Lung (tissue), 12 donors: ENCODE measurements around the gene CYTH1. TPM values are rescaled to one million over a fixed set of nuclear protein-coding genes. Genes with fewer than 3 reads are reported as not detected.

ENCODE experiments used
- ATAC-seq: fragments of 200-7000 bp; cut with Tn5 transposase; one replicate; pipeline ENCODE4 v1.9.1; 2020; ENCODE audit warnings: moderate number of reproducible peaks; ENCODE audit not compliant: insufficient read depth, low FRiP score
- DNase-seq, 3 donors: peaks; one replicate each; pipeline ENCODE4 v3.0.0-alpha.2; 2013 to 2017
- H3K27ac ChIP-seq, 2 donors: one replicate each; pipeline ENCODE4 v1.5.1; 2013; ENCODE audit warnings: mild to moderate bottlenecking in 2 of 2, moderate library complexity in 2 of 2, control low read depth in 1 of 2, inconsistent platforms in 1 of 2, low read depth in 1 of 2, low read length in 1 of 2
- H3K27me3 ChIP-seq, 3 donors: one replicate each; pipeline ENCODE4 v1.5.1; 2013; ENCODE audit warnings: low read length in 2 of 3; ENCODE audit not compliant: control insufficient read depth in 3 of 3, insufficient read depth in 3 of 3
- H3K36me3 ChIP-seq, 4 donors: one replicate each; pipeline ENCODE4 v1.5.1; 2013; ENCODE audit warnings: low read length in 4 of 4, mild to moderate bottlenecking in 1 of 4, moderate library complexity in 1 of 4; ENCODE audit not compliant: control insufficient read depth in 4 of 4, insufficient read depth in 4 of 4
- H3K4me1 ChIP-seq, 5 donors: one replicate each; pipeline ENCODE4 v1.5.1; 2013; ENCODE audit warnings: low read length in 5 of 5, mild to moderate bottlenecking in 2 of 5, moderate library complexity in 1 of 5; ENCODE audit not compliant: control insufficient read depth in 5 of 5, insufficient read depth in 5 of 5
- H3K4me3 ChIP-seq: one replicate; pipeline ENCODE4 v1.5.1; 2013; ENCODE audit warnings: mild to moderate bottlenecking, control low read depth, moderate library complexity
- H3K9ac ChIP-seq, 2 donors: one replicate each; pipeline ENCODE4 v1.5.1; 2013; ENCODE audit warnings: low read length in 2 of 2, control low read depth in 1 of 2; ENCODE audit not compliant: insufficient read depth in 1 of 2
- H3K9me3 ChIP-seq, 4 donors: one replicate each; pipeline ENCODE4 v1.5.1; 2013; ENCODE audit warnings: low read length in 3 of 4, mild to moderate bottlenecking in 1 of 4, moderate library complexity in 1 of 4; ENCODE audit not compliant: control insufficient read depth in 4 of 4, insufficient read depth in 3 of 4
- WGBS, 2 donors: extraction: QIAGEN DNeasy Blood & Tissue Kit; methylation state at CpG; one replicate each; pipeline ENCODE4 v1.1.7; 2013; 5-methylcytosine and 5-hydroxymethylcytosine counted together
- polyA plus RNA-seq, 2 donors: library from polyadenylated mRNA; stranded (reverse); fragments of 200-250 nt; gene quantifications; one replicate each; pipeline ENCODE4 v1.2.1, GENCODE V29; 2013
- total RNA-seq, 2 donors: library from RNA; depleted of rRNA in 1 of 2; stranded (reverse); fragments of >200 nt in 1 of 2; gene quantifications; one replicate each; pipeline ENCODE4 v1.2.1, GENCODE V29; 2014 to 2021
- TF ChIP-seq, protein P1 (sequence below): IDR thresholded peaks from 2 replicates; pipeline ENCODE4 v1.5.1; 2012; ENCODE audit warnings: mild to moderate bottlenecking; ENCODE audit errors: control extremely low read depth, extremely low read depth
- donor health status: control.
- donor health status: control.
- donor health status: Bipolar disorder and iron deficiency.
- donor health status: healthy.
- donor health status: DM: yes; HTN: yes; CAD: no.

The CYTH1 gene
- total and polyA plus RNA-seq, 4 donors: 50.5 to 97.2 (median 76.0) TPM

DNA sequence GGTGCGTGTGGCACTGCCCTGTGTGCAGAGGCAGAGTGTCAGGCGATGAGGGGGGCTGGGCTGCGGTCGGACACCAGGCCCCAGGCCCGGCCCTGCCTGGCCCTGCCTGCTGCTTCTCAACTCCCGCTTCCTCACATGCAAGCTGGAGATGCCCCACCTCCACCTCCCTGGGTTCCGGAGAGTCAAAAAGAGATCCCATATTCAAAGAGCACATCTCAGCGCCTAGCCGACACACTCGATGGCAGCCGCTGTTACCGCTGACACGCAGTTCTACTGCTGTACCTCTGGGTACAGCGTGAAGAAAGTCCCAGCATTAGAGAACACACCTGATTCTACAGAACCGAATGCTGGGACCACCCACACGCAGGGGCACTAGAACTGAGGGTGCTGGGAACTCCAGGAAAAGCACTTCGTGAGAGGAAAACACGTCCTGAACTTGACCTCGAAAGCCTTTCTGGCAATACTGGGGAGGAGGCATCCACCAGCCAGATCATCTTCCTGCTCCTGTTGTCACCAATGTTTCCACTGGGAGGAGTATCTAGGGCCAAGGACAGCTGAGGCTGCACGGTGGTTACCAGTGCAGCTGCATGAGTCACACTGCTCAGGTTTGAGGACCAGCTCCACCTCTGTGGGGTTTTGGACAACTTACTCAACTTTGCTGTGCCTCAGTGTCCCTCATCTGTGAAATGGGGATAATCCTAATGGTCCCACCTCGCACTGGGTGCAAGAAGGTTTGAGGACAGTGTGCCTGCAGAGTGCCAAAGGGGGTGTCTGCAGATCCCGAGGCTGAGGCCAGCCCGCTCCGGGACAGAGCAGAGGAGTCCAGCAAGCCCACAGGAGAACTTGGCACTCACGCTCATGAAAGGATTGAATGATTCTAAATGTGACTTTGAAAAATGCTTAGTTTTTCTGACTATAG is 104.5 kb downstream of the CYTH1 start:
- TF ChIP-seq, protein P1, sequence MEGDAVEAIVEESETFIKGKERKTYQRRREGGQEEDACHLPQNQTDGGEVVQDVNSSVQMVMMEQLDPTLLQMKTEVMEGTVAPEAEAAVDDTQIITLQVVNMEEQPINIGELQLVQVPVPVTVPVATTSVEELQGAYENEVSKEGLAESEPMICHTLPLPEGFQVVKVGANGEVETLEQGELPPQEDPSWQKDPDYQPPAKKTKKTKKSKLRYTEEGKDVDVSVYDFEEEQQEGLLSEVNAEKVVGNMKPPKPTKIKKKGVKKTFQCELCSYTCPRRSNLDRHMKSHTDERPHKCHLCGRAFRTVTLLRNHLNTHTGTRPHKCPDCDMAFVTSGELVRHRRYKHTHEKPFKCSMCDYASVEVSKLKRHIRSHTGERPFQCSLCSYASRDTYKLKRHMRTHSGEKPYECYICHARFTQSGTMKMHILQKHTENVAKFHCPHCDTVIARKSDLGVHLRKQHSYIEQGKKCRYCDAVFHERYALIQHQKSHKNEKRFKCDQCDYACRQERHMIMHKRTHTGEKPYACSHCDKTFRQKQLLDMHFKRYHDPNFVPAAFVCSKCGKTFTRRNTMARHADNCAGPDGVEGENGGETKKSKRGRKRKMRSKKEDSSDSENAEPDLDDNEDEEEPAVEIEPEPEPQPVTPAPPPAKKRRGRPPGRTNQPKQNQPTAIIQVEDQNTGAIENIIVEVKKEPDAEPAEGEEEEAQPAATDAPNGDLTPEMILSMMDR: no peak
- no peaks in the 10 kb centered on the region for H3K27me3 ChIP-seq
- ATAC-seq: no peak
- peaks cover 9 to 61% (median 26%) of the 10 kb centered on the region in 4 donors for H3K36me3 ChIP-seq
- no peak for DNase-seq
- H3K4me1 ChIP-seq: peaks cover 0 to 2% (median 0%) of the 10 kb centered on the region in 5 donors
- no peak overlapping the region for H3K4me3 ChIP-seq
- no peak overlapping the region for H3K9ac ChIP-seq
- H3K9me3 ChIP-seq: no peaks in the 10 kb centered on the region
- 92 to 97% methylated on average over 25 of the region's 25 CpGs for WGBS, 2 donors
- H3K27ac ChIP-seq: no peak overlapping the region

DNA sequence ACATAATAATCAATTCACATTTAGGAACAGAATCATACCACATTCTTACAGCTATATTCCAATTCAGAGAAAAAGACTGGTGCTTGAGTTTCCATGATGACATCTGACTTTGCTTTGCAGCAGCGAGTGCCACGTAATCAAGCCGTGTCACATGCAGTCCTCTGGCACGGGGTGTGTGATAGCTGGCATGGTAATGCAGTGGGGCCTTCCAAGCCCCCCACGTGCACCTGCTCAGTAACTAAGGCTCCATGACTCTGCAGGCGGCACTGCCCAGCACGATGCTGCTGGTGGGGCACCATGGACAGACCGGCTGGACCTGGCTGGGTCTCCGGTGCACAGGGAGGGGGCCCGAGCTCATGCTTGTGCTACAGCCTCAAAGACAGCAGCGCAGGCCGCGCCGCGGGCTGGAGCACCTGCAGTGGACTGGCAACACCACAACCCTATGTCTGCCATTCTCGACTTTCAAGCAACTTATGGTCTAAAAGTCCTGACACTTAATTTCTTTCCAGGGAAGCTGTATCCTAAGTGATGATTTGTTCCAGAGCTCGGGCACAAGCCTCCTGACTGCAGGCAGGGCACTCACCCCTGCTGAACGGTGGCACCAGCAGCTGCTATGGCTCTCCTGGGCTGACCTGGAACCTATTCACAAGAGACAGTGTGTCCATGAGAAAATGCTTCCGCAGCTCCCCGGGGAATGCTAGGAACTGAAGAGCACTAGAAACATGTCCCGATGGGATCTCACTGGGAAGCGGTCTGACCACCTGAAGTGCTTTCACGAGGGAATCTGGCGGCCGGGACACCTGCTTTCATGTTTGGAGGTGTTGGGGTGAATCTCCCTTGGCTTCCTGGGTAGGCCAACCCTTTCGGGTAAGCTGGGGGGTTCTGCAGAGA is 105.4 kb downstream of the CYTH1 start:
- WGBS, 2 donors: 96 to 97% methylated on average over 26 of the region's 26 CpGs
- peaks cover 9 to 59% (median 25%) of the 10 kb centered on the region in 4 donors for H3K36me3 ChIP-seq
- no peaks in the 10 kb centered on the region for H3K27me3 ChIP-seq
- H3K27ac ChIP-seq: no peak overlapping the region
- no peaks in the 10 kb centered on the region for H3K9me3 ChIP-seq
- DNase-seq (no peak), ATAC-seq (no peak)
- H3K4me1 ChIP-seq: peaks cover 0 to 2% (median 0%) of the 10 kb centered on the region in 5 donors
- H3K9ac ChIP-seq: no peak overlapping the region
- TF ChIP-seq, protein P1: no peak
- no peak overlapping the region for H3K4me3 ChIP-seq

DNA sequence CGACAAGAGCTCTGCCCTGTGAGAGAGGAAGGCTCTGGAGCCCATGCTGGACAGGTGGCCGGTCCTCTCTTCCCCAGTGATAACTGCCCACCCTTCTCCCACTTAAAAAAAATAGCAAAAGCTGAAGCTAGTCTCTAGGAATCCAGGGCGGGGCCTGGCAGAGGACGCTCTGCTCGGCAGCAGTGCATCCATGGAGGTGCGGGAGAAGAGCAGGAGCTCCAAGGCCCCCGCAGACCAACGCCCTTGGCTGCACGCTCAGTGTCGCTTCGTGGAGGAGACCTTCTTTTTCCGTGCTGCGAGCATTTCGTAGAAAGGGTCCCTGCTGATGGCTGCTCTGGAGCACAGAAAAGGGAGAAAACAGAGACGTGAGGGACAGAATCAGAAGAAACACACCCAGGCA is 106.2 kb downstream of the CYTH1 start:
- DNase-seq (no peak), ATAC-seq (no peak)
- H3K27me3 ChIP-seq: no peaks in the 10 kb centered on the region
- no peak overlapping the region for H3K4me3 ChIP-seq
- H3K4me1 ChIP-seq: no peaks in the 10 kb centered on the region
- TF ChIP-seq, protein P1: no peak
- H3K9ac ChIP-seq: no peak overlapping the region
- H3K9me3 ChIP-seq: no peaks in the 10 kb centered on the region
- 94 to 98% methylated on average over 15 of the region's 15 CpGs for WGBS, 2 donors
- H3K27ac ChIP-seq: no peak overlapping the region
- H3K36me3 ChIP-seq: peaks cover 9 to 59% (median 25%) of the 10 kb centered on the region in 4 donors
